ENCODE measurements around the gene NFATC2IP. TPM values are rescaled to one million over a fixed set of nuclear protein-coding genes. Genes with fewer than 3 reads are reported as not detected.

Gene NFATC2IP
- total and polyA plus RNA-seq, 2 of the 13 experiments (the other 11 are each of a cell fraction or from before 2014, with no cell fraction given), result 32.1 to 48.5 TPM

- TF ChIP-seq PRDM4 (CRISPR knock-in tag; IDR thresholded peaks at IDR 0.05; ENCODE audit: borderline replicate concordance) (0 out of 2 replicates have a peak, but pooled peaks have one; percentile 30), ZBTB33 (CRISPR knock-in tag; IDR thresholded peaks at IDR 0.05) (0 out of 2 replicates have a peak, but pooled peaks have one; percentile 6), ZNF510 (CRISPR knock-in tag; IDR thresholded peaks at IDR 0.05; ENCODE audit: low read depth) (0 out of 2 replicates have a peak, but pooled peaks have one; percentile 11), NFRKB (IDR thresholded peaks at IDR 0.05) (no peak), KLF13 (CRISPR knock-in tag; IDR thresholded peaks at IDR 0.05) (no peak), AKAP8 (CRISPR knock-in tag; IDR thresholded peaks at IDR 0.05) (no peak), SMAD1 (CRISPR knock-in tag; IDR thresholded peaks at IDR 0.05; ENCODE audit: borderline replicate concordance, low read depth) (peak; percentile 6; the same call in 1 of the 2 replicates), ZNF562 (CRISPR knock-in tag; IDR thresholded peaks at IDR 0.05; ENCODE audit: borderline replicate concordance) (no peak), ZNF383 (CRISPR knock-in tag; IDR thresholded peaks at IDR 0.05; ENCODE audit: borderline replicate concordance) (0 out of 2 replicates have a peak, but pooled peaks have one; percentile 9), ZNF225 (CRISPR knock-in tag; IDR thresholded peaks at IDR 0.05) (no peak), MTERF4 (CRISPR knock-in tag; IDR thresholded peaks at IDR 0.05) (no peak), YEATS2 (CRISPR knock-in tag; IDR thresholded peaks at IDR 0.05; ENCODE audit: borderline replicate concordance) (no peak), SP2 (CRISPR knock-in tag; IDR thresholded peaks at IDR 0.05) (no peak), TAF15 (IDR thresholded peaks at IDR 0.05; ENCODE audit: low read depth, low read length, poor library complexity, severe bottlenecking) (no peak), SMARCC2 (IDR thresholded peaks at IDR 0.05) (peak; percentile 3; the same call in 1 of the 2 replicates), PAXIP1 (CRISPR knock-in tag; conservative IDR thresholded peaks at IDR 0.05) (no peak), ZNF260 (CRISPR knock-in tag; IDR thresholded peaks at IDR 0.05; ENCODE audit: borderline replicate concordance, low read depth) (no peak), THAP9 (CRISPR knock-in tag; IDR thresholded peaks at IDR 0.05; ENCODE audit: borderline replicate concordance) (no peak)
Observed at GRCh38 chr16:28974007-28974436, 23.3 kb downstream of the NFATC2IP start (continued).

Data from HepG2 (cell line).